HG02840 (cell line): ENCODE data around the gene KLHL25.
"Not testable (repeated sequence)": the region's sequence is repeated elsewhere in the genome, so short reads cannot be mapped to it uniquely, and the experiment has no call there.

Source experiments
- ATAC-seq: cut with Tn5 transposase; IDR thresholded peaks from one replicate; pipeline ENCODE4 v1.9.1; 2021; ENCODE audit warnings: mild to moderate bottlenecking, moderate library complexity, moderate number of reproducible peaks; ENCODE audit not compliant: unreplicated experiment, low FRiP score

KLHL25 gene

GRCh38 chr15:85804481-85805170 is 9.9 kb upstream of the KLHL25 start:
- no peak for ATAC-seq

GRCh38 chr15:85802617-85803016 is 7.9 kb upstream of the KLHL25 start:
- not testable (repeated sequence) for ATAC-seq

GRCh38 chr15:85800478-85801123 is 5.9 kb upstream of the KLHL25 start:
- no peak for ATAC-seq

GRCh38 chr15:85796371-85796770 is 1.6 kb upstream of the KLHL25 start:
- ATAC-seq = not testable (repeated sequence)

- no peak for ATAC-seq
Observed at GRCh38 chr15:85795337-85796305, 896 bp upstream of the KLHL25 start.

GRCh38 chr15:85793641-85794597 is 806 bp downstream of the KLHL25 start:
- ATAC-seq = peak; percentile 34

GRCh38 chr15:85792912-85793590 is 1.7 kb downstream of the KLHL25 start:
- ATAC-seq = no peak

- no peak for ATAC-seq
Observed at GRCh38 chr15:85792102-85792731, 2.5 kb downstream of the KLHL25 start.

- ATAC-seq = no peak
Observed at GRCh38 chr15:85789496-85789875, 5.2 kb downstream of the KLHL25 start.

GRCh38 chr15:85788771-85789495 is 5.8 kb downstream of the KLHL25 start:
- no peak for ATAC-seq

GRCh38 chr15:85786781-85787114 is 8.0 kb downstream of the KLHL25 start:
- no peak for ATAC-seq

- ATAC-seq = no peak
Observed at GRCh38 chr15:85785887-85786780, 8.6 kb downstream of the KLHL25 start.

GRCh38 chr15:85782064-85782463 is 12.7 kb downstream of the KLHL25 start:
- no peak for ATAC-seq

GRCh38 chr15:85781099-85781498 is 13.6 kb downstream of the KLHL25 start:
- ATAC-seq = no peak

- no peak for ATAC-seq
Observed at GRCh38 chr15:85780225-85780985, 14.3 kb downstream of the KLHL25 start.

GRCh38 chr15:85779249-85779648 is 15.5 kb downstream of the KLHL25 start:
- ATAC-seq = no peak
